Pancreas (tissue), 10 donors: ENCODE measurements around the gene PHOX2B. TPM values are rescaled to one million over a fixed set of nuclear protein-coding genes. Genes with fewer than 3 reads are reported as not detected.

Experiments used
- ATAC-seq, 4 donors: fragments of 200-7000 bp; cut with Tn5 transposase; one replicate each; pipeline versions ENCODE4 v1.8.0 to v1.9.1; 2020; ENCODE audit warnings: mild to moderate bottlenecking in 4 of 4, moderate library complexity in 4 of 4
- DNase-seq, 6 donors: peaks; one replicate each; pipeline ENCODE4 v3.0.0-alpha.2; 2020
- FAIRE-seq: peaks from 2 replicates; lab custom pipeline; 2012; peaks lifted over from hg19 to GRCh38; lab: Jason Lieb, UNC
- H3K27ac ChIP-seq, 4 donors: fragments of 200-600 bp; sonication (generic); 1 replicate in 3 of 4; 2 replicates in 1 of 4; pipeline versions ENCODE4 v1.5.0 to v1.8.0; 2020
- H3K27me3 ChIP-seq, 4 donors: fragments of 200-600 bp; one replicate each; pipeline ENCODE4 v1.8.0; 2021
- H3K36me3 ChIP-seq, 3 donors: fragments of 200-600 bp; sonication (generic) in 1 of 3; one replicate each; pipeline versions ENCODE4 v1.5.0 to v1.8.0; 2020 to 2021
- H3K4me1 ChIP-seq, 3 donors: fragments of 200-600 bp; one replicate each; pipeline ENCODE4 v1.8.0; 2021
- H3K4me3 ChIP-seq, 4 donors: fragments of 200-600 bp; sonication (generic) in 2 of 4; one replicate each; pipeline versions ENCODE4 v1.5.0 to v1.8.0; 2020 to 2021
- H3K9me3 ChIP-seq, 4 donors: fragments of 200-600 bp; one replicate each; pipeline ENCODE4 v1.8.0; 2021
- WGBS, 2 donors: extraction: QIAGEN DNeasy Blood & Tissue Kit; methylation state at CpG; one replicate each; pipeline ENCODE4 v1.1.7; 2013; 5-methylcytosine and 5-hydroxymethylcytosine counted together
- intact Hi-C, 3 donors: fragments of 100-400 bp; cut with DNase I; formaldehyde crosslinking; loops; one replicate each; pipeline versions ENCODE4 v1.11.1 to v1.14.2; 2022
- polyA plus RNA-seq, 2 donors: library from polyadenylated mRNA; stranded (reverse); fragments of 200-250 nt; gene quantifications; one replicate each; pipeline ENCODE4 v1.2.3, GENCODE V29; 2013
- total RNA-seq, 6 donors: library from RNA; stranded (reverse); fragmentation: NEBNext Ultra II Directional in 4 of 6; extraction: Animal tissue kit (Norgen Biotek cat#: 25700) in 4 of 6; gene quantifications; one replicate each; pipeline versions ENCODE4 v1.2.1 to v1.2.4, GENCODE V29; 2021 to 2023
- TF ChIP-seq, protein P1 (sequence below), 4 donors: fragments of 200-600 bp; sonication (generic) in 3 of 4; IDR thresholded peaks; one replicate each; pipeline versions ENCODE4 v1.5.0 to v1.8.0; 2021; ENCODE audit warnings: antibody characterized with exemption in 4 of 4
- donor health status: healthy with polysubstance abuse.
- donor health status: DM: no; HTN: no; CAD: no; lungs with moderate emphysema.
- donor health status: DM: no; HTN: no; CAD: no.
- donor health status: control.
- donor health status: control.
- donor health status: Bipolar disorder and iron deficiency.
- donor health status: DM: yes; HTN: yes; CAD: no.
- donor health status: DM: no; HTN: no; CAD: no.
- donor health status: DM: no; HTN: no; CAD: no.
- donor health status: DM: yes; HTN: yes; CAD: no.

PHOX2B gene
- total and polyA plus RNA-seq, 8 donors, result 0.54 TPM; not detected in 7

DNA sequence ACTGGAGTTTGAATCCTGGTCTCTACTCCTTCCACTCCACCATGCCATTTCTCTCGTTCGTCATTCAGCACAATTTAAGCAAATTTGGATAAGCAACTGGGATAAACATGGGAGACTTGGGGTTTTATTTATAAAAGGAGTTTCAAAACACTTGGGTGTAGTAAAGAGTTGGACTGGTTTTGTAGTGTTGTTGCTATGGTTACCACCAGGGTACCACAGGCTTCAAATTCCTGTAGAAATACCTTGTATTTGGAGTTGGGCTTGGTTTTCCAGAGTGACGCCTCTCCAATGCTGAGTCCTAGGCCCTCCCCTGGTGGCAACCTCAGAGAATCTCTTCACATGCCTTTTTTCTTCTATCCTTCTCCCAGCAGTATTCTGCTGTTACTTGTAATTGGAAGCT is 27.9 kb upstream of the PHOX2B start:
- DNase-seq, result no peak
- no peak for FAIRE-seq
- Histone ChIP-seq H3K27ac (no peak overlapping the region), H3K9me3 (no peaks in the 10 kb centered on the region), H3K36me3 (no peaks in the 10 kb centered on the region), H3K4me1 (no peaks in the 10 kb centered on the region), H3K4me3 (no peak overlapping the region), H3K27me3 (no peaks in the 10 kb centered on the region)
- TF ChIP-seq, protein P1, sequence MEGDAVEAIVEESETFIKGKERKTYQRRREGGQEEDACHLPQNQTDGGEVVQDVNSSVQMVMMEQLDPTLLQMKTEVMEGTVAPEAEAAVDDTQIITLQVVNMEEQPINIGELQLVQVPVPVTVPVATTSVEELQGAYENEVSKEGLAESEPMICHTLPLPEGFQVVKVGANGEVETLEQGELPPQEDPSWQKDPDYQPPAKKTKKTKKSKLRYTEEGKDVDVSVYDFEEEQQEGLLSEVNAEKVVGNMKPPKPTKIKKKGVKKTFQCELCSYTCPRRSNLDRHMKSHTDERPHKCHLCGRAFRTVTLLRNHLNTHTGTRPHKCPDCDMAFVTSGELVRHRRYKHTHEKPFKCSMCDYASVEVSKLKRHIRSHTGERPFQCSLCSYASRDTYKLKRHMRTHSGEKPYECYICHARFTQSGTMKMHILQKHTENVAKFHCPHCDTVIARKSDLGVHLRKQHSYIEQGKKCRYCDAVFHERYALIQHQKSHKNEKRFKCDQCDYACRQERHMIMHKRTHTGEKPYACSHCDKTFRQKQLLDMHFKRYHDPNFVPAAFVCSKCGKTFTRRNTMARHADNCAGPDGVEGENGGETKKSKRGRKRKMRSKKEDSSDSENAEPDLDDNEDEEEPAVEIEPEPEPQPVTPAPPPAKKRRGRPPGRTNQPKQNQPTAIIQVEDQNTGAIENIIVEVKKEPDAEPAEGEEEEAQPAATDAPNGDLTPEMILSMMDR (IDR thresholded peaks at IDR 0.05), result no peak
- 86% methylated on average over 3 of the region's 3 CpGs for WGBS, 2 donors
- ATAC-seq, result no peak
- intact Hi-C loops, result no loop called here

DNA sequence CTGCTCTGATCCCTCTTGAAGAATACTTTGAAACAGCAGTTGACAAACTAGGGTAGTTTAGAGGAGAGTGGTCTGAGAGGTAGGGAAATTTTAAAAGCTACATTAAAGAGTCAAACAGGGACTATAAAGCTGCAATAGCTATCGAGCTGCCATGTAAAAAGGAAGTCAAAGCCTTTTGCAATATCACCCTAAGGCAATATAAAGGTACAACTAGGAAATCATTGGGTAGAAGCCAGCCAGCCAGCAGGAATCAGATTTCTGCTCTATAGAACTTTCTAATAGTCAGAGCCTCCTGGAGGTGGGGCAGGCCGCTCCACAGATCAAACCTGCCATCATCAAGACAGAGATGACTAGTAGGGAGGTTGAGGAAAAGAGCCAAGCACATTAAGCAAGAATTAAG is 15.2 kb upstream of the PHOX2B start:
- Histone ChIP-seq H3K27ac (no peak overlapping the region), H3K4me3 (no peak overlapping the region), H3K9me3 (no peaks in the 10 kb centered on the region), H3K27me3 (peaks cover 0 to 2% (median 0%) of the 10 kb centered on the region in 4 donors), H3K36me3 (no peaks in the 10 kb centered on the region), H3K4me1 (no peaks in the 10 kb centered on the region)
- TF ChIP-seq, protein P1 (IDR thresholded peaks at IDR 0.05), result no peak
- FAIRE-seq (no peak), ATAC-seq (no peak), DNase-seq (no peak)
- 60 to 68% methylated on average over 2 of the region's 2 CpGs for WGBS, 2 donors
- intact Hi-C loops, result no loop called here

DNA sequence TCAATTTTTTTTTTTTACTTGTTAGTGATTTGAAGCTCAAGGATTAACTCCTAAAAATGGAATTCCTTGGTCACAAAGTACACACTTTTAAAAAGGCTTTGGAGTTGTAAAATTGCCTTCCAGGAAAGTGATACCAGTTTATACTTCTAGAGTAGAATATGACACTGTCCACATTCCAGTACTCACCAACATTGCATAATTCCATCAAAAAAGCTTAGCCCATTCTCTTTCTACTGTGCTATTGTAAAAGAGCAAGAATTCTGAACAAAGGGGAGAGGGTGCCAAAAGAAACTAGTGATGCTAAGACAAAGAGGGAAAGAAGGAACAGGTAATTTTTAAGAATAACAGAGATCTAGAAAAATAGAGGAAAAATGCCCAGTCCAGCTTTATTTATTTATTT is 10.4 kb upstream of the PHOX2B start:
- Histone ChIP-seq H3K27me3 (peaks cover 0 to 10% (median 1%) of the 10 kb centered on the region in 4 donors), H3K9me3 (no peaks in the 10 kb centered on the region), H3K4me3 (no peak overlapping the region), H3K4me1 (no peaks in the 10 kb centered on the region), H3K27ac (no peak overlapping the region), H3K36me3 (no peaks in the 10 kb centered on the region)
- TF ChIP-seq, protein P1 (IDR thresholded peaks at IDR 0.05), result no peak
- ATAC-seq (no peak), DNase-seq (no peak), FAIRE-seq (no peak)
- intact Hi-C loops, result no loop called here

DNA sequence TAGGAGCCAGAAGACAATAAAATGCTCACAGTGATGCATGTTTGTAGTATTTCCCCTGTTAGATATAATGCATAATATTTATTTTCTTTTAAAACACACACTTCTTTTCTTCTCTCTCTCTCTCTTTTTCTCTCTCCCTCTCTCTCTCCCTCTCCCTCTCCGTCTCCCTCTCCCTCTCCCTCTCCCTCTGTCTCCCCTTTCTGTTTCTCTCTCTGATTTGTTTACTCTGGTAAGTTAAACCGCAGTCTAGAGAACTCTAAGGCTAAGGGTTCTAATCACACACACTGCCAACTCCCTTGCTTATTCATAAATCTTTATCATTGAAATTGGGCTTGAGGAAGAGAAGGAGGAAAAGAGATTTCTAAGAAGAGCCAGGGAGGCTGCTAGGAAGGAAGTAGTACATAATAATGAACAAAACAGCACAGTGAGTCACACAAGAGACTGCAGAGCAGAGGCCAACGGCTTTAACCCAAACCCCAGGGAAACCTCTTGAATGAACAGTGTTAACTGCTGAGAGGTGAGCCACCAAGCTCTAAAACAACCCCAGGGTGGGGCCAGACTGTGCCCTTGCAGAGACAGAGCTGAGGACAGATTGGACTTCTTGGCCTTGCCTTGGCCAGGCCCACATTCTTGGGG is 9.1 kb upstream of the PHOX2B start:
- peaks cover 0 to 12% (median 1%) of the 10 kb centered on the region in 4 donors for H3K27me3 ChIP-seq

DNA sequence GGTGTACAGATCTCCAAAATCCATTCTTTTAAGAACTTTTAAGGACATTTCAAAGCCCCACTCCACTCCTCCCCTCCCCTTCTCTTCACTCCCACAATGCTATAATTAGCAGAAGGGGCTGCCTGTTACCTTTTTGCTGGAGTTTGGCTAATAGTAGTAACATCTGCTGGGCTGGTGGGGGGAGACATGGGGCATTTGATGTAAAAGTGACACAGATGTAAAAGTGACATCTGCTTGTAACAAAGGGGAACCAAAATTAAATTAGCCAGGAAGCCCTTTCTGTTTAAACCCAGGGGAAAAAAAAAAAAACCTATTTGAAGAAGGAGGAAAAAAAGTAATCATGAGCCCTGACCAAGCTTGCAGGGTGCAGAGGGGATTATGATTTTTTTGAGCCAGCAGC is 5.4 kb upstream of the PHOX2B start:
- intact Hi-C loops, result no loop called here
- H3K9me3 ChIP-seq, result no peaks in the 10 kb centered on the region
- H3K27ac ChIP-seq, result no peak overlapping the region
- ATAC-seq, result no peak
- H3K36me3 ChIP-seq, result no peaks in the 10 kb centered on the region
- peaks cover 0 to 47% (median 5%) of the 10 kb centered on the region in 4 donors for H3K27me3 ChIP-seq
- no peak overlapping the region for H3K4me3 ChIP-seq
- FAIRE-seq, result no peak
- no peak for DNase-seq
- TF ChIP-seq, protein P1 (IDR thresholded peaks at IDR 0.05), result no peak
- no peaks in the 10 kb centered on the region for H3K4me1 ChIP-seq

More for the DNA sequence above, 9.1 kb upstream of the PHOX2B start:
- no peak overlapping the region for H3K4me3 ChIP-seq
- DNase-seq, result no peak
- H3K9me3 ChIP-seq, result no peaks in the 10 kb centered on the region
- no peaks in the 10 kb centered on the region for H3K36me3 ChIP-seq
- intact Hi-C loops, result no loop called here
- no peaks in the 10 kb centered on the region for H3K4me1 ChIP-seq
- TF ChIP-seq, protein P1 (IDR thresholded peaks at IDR 0.05), result no peak
- ATAC-seq, result no peak
- FAIRE-seq, result no peak
- no peak overlapping the region for H3K27ac ChIP-seq
- WGBS, 2 donors, result 25 to 37% methylated on average over 3 of the region's 3 CpGs
